Activated CD4-positive, CD25-positive, alpha-beta regulatory T cell treated with anti-CD3 and anti-CD28 coated beads, Interleukin-2, amount 50 U/mL, for 24 hours (primary cell): ENCODE results near the gene TCF4.

Experiments
- ATAC-seq, 2 donors: fragments of 150-1000 bp; cut with Tn5 transposase; one replicate each; pipeline ENCODE4 v1.10.0; 2021; ENCODE audit warnings: mild to moderate bottlenecking in 1 of 2, moderate library complexity in 1 of 2

Gene TCF4

GRCh38 chr18:55433140-55433539 lies 154.9 kb downstream of the TCF4 start:
- no peak for ATAC-seq

DNA sequence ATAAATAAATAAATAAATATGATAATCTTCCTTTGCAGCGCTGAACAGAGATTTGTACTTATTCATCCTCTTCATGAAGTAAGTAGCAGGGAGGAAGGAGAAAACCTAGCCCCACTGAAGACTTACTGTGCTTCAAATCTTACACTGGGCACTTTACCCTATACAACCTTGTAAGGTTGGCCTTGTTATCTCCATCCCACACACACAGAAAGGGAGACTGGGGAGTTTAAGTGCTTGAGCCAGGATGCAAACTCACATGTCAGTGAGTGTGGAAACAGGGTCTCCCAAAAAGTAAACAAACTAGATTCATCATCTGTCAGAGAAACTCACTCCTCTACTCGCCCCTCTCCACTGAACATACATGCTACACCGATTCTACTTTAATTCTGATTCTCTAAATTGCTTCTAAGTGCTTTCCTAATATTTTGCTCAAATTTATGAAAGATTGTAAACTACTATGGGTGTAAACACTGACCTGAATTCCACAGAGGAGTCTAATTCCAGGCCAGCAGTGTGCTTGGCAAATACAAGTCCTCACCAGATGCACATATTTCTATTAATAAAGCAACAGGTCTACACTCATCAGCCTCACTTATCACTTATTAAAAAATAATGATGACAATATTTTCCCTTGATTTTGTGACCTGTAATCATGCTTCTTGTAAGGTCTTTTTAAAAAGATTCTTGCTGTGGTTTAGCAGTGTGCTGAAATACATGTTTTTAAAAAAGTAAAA lies 155.5 kb downstream of the TCF4 start:
- ATAC-seq, result no peak

DNA sequence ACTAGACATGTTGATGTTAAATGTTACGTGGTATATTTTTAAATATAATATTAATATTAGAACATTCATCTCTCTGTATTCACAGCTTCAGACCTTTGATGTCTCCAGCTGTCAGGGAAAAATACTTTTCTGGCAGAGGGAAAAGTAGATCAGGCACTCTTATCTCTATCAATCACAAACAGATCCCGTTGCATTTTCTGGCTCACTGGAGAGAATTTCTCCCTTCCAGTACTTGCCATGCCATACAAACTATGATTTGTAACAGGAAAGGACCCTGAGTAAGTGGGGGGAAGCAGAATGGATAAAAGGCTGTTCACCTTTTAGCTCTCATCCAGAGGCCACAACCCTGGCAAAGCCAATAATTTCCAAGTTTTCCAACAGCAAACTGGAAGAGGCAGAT lies 158.0 kb downstream of the TCF4 start:
- ATAC-seq, result no peak

- no peak for ATAC-seq
These were observed 160.0 kb downstream of the TCF4 start for GRCh38 chr18:55427951-55428350.

DNA sequence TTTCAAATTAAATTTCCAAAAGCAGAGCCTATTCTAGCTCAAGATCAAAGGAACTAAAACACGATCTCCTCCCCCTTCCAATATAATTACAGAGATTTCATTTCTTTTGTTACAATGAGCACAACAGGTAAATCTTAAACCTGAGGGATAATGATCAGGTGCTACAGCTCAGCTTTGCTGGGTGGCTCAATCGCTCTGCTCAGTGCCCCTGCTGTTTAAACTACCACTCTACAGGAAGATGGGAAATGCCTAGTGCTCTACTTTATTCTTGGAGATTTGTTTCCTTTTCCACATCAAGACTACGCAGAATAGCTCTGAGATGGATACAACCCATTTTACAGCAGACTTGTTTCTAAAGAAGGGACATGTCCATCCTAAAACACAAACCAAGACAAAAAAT lies 162.3 kb downstream of the TCF4 start:
- ATAC-seq, result no peak

- ATAC-seq, result no peak
These were observed 165.4 kb downstream of the TCF4 start for GRCh38 chr18:55422456-55423180.

- ATAC-seq, result no peak
These were observed 166.2 kb downstream of the TCF4 start for GRCh38 chr18:55421615-55422419.

DNA sequence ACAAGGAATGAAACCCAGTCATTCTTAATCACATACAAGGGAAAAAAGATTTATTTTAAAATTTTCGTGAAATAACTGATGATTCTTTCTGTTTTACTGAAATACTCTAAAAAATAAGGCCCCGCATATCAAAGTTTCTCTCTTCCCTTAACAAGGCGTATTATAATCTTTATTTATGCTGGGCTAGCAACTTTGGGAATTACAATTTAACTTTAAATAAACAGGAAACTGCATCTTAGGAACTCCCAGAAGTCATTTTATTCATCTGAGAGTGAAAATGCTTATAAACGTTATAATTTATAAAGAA lies 166.7 kb downstream of the TCF4 start:
- ATAC-seq, result no peak

- ATAC-seq, result no peak
These were observed 167.2 kb downstream of the TCF4 start for GRCh38 chr18:55420665-55421307.

GRCh38 chr18:55419947-55420664 lies 167.9 kb downstream of the TCF4 start:
- no peak for ATAC-seq

GRCh38 chr18:55419132-55419946 lies 168.7 kb downstream of the TCF4 start:
- no peak for ATAC-seq

DNA sequence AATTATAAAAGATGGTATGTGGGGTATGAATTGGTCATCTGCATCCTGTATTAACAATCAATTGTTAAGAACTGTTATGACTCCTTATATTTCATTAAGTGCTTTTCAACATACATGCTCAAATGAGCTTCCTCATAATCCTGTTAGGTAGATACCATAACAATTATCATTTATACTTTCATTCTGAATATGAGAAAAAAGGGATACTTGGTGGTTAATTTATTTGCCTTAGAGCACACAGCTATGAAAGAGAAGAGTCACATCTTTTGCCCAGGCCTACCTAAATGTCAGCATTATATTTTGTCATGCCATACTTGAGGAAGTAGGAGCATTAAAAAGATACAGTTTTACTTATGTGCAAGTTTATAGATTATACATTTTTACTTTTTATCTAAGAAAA lies 169.6 kb downstream of the TCF4 start:
- no peak for ATAC-seq

GRCh38 chr18:55416791-55417190 lies 171.2 kb downstream of the TCF4 start:
- ATAC-seq, result no peak

DNA sequence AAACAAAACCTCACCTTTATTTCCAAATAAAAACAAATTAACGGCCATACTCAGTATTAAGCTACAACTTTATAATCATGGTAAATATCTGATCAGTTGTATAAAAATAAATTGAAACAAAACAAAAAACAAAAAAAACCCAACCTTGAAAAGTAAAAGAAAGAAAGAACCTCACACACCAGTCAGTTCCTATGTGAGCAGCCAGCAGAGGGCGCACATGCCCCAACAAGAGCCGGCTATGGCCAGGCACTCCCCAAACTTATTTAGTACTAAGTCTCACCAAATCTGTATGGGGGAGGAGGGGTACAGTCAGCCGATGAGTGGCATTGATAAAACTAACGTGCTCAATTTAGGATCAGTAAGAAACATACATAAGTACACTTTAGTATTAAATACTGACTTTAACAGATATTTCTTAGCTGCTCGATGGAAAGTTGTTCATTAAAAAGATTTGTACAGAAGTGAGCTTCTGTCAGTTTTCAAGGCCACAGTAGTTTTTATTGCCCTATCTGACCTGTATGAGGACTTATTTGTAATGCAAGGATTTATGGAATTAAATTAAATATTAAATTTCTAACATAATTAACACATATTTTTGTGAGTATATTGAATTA lies 172.6 kb downstream of the TCF4 start:
- peak; percentile 38 to 58 for ATAC-seq

- no peak for ATAC-seq
These were observed 173.5 kb downstream of the TCF4 start for GRCh38 chr18:55414475-55414874.

GRCh38 chr18:55413474-55413873 lies 174.5 kb downstream of the TCF4 start:
- ATAC-seq, result no peak

DNA sequence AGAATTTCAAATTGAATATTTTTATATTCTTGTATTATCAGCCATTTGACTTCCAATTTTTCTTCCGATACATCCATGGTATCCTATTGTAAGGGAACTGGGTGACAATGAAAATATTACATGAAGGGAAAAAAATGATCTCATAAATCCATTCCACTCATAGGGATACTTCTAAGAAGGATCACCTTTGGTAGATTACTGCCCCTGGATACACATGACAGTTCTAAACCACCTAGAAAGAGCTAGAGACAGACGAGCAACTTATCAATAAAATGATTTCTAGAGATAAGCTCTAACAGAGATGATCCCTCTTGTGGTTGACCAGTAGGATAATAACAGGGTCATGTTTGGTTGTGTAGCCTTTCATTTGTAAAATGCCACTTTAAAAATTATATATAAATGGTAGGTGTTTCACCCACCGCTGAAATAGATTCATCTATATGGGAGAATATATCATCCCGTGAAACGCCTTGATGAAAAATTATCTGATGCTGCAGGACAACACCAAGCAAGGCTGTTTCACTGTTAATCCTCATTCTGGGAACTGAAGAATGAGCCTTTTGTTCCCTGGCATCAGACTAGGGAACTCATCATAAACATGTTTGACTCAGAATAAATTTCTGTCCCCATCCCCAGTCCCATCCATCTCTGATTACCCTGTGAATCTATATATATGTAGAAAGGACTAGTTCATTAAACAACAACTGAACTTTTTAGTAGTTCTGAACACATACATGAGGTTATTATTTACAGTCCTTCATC lies 180.0 kb downstream of the TCF4 start:
- no peak for ATAC-seq

- ATAC-seq, result no peak
These were observed 180.8 kb downstream of the TCF4 start for GRCh38 chr18:55407191-55407590.

DNA sequence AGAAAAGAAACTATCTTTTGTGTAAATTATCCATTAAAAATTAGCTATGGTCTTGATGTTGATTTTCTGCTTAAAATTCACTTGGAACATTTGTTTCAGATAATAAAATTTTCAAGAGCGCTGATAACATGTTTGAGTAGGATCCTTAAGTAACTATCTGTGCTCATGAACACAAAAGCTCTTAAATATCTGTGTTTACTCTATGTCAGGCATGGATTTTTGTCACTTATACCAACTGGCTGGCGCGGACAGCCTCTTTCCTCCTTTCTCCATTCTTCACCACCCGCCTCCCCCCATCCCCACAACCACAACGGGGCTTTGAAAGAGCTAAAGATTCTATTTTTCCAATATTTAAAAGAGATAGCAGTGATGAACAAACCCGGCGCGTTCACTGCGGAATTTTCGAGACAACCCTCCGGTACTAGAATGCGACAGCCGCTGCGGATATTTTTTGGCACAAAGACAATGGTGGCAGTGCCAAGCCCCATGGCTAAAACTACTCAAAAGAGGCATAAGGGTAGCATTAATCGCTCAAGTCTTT lies 181.5 kb downstream of the TCF4 start:
- ATAC-seq, result no peak

- no peak for ATAC-seq
These were observed 182.0 kb downstream of the TCF4 start for GRCh38 chr18:55405893-55406406.
